ENCODE measurements around the gene TENM4.

DNA sequence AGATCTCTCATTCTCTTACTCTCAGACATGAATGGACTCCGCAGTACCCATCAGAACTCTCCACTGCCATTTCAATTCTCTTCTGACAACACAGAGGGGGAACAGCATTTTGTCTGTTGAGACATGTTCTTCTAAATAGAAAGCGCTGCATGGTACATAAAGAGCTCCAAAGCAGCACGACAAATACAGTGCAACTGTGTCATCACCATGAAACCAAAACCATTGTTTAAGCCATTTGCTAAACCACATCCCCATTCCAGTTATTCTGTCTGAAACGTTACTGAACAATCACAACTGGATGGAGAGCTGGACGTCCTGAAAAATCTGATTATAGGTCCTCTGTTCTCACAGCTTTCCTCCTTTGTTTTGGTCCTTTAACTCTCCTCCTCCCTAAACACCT is 17.9 kb upstream of the TENM4 start:
- TF ChIP-seq, protein P1, sequence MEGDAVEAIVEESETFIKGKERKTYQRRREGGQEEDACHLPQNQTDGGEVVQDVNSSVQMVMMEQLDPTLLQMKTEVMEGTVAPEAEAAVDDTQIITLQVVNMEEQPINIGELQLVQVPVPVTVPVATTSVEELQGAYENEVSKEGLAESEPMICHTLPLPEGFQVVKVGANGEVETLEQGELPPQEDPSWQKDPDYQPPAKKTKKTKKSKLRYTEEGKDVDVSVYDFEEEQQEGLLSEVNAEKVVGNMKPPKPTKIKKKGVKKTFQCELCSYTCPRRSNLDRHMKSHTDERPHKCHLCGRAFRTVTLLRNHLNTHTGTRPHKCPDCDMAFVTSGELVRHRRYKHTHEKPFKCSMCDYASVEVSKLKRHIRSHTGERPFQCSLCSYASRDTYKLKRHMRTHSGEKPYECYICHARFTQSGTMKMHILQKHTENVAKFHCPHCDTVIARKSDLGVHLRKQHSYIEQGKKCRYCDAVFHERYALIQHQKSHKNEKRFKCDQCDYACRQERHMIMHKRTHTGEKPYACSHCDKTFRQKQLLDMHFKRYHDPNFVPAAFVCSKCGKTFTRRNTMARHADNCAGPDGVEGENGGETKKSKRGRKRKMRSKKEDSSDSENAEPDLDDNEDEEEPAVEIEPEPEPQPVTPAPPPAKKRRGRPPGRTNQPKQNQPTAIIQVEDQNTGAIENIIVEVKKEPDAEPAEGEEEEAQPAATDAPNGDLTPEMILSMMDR (IDR thresholded peaks at IDR 0.05; ENCODE audit: low read depth, low read length, missing input control) = no peak
- no peak for TF ChIP-seq YY1 (IDR thresholded peaks at IDR 0.05)
- TF ChIP-seq, protein P2, sequence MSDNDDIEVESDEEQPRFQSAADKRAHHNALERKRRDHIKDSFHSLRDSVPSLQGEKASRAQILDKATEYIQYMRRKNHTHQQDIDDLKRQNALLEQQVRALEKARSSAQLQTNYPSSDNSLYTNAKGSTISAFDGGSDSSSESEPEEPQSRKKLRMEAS (IDR thresholded peaks at IDR 0.05) = no peak
- TF ChIP-seq TAF1 (conservative IDR thresholded peaks at IDR 0.05) = no peak
- TF ChIP-seq JUND (IDR thresholded peaks at IDR 0.05) = no peak
- TF ChIP-seq, protein P3, sequence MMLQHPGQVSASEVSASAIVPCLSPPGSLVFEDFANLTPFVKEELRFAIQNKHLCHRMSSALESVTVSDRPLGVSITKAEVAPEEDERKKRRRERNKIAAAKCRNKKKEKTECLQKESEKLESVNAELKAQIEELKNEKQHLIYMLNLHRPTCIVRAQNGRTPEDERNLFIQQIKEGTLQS (IDR thresholded peaks at IDR 0.05) = no peak
- no peak for TF ChIP-seq RAD21 (IDR thresholded peaks at IDR 0.05)
- no peak for TF ChIP-seq ZBTB33 (IDR thresholded peaks at IDR 0.05)
- TF ChIP-seq, protein P4, sequence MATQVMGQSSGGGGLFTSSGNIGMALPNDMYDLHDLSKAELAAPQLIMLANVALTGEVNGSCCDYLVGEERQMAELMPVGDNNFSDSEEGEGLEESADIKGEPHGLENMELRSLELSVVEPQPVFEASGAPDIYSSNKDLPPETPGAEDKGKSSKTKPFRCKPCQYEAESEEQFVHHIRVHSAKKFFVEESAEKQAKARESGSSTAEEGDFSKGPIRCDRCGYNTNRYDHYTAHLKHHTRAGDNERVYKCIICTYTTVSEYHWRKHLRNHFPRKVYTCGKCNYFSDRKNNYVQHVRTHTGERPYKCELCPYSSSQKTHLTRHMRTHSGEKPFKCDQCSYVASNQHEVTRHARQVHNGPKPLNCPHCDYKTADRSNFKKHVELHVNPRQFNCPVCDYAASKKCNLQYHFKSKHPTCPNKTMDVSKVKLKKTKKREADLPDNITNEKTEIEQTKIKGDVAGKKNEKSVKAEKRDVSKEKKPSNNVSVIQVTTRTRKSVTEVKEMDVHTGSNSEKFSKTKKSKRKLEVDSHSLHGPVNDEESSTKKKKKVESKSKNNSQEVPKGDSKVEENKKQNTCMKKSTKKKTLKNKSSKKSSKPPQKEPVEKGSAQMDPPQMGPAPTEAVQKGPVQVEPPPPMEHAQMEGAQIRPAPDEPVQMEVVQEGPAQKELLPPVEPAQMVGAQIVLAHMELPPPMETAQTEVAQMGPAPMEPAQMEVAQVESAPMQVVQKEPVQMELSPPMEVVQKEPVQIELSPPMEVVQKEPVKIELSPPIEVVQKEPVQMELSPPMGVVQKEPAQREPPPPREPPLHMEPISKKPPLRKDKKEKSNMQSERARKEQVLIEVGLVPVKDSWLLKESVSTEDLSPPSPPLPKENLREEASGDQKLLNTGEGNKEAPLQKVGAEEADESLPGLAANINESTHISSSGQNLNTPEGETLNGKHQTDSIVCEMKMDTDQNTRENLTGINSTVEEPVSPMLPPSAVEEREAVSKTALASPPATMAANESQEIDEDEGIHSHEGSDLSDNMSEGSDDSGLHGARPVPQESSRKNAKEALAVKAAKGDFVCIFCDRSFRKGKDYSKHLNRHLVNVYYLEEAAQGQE (IDR thresholded peaks at IDR 0.05) = no peak
- TF ChIP-seq SP1 (IDR thresholded peaks at IDR 0.05) = no peak
- TF ChIP-seq FOXA2 (IDR thresholded peaks at IDR 0.05) = no peak
